HG03139 (cell line): Measurements from ENCODE around the gene FNDC7.
"Not testable (repeated sequence)": the region's sequence is repeated elsewhere in the genome, so short reads cannot be mapped to it uniquely, and the experiment has no call there.

Source experiments
- ATAC-seq: cut with Tn5 transposase; IDR thresholded peaks from one replicate; pipeline ENCODE4 v1.9.1; 2021; ENCODE audit not compliant: unreplicated experiment

Gene FNDC7

DNA sequence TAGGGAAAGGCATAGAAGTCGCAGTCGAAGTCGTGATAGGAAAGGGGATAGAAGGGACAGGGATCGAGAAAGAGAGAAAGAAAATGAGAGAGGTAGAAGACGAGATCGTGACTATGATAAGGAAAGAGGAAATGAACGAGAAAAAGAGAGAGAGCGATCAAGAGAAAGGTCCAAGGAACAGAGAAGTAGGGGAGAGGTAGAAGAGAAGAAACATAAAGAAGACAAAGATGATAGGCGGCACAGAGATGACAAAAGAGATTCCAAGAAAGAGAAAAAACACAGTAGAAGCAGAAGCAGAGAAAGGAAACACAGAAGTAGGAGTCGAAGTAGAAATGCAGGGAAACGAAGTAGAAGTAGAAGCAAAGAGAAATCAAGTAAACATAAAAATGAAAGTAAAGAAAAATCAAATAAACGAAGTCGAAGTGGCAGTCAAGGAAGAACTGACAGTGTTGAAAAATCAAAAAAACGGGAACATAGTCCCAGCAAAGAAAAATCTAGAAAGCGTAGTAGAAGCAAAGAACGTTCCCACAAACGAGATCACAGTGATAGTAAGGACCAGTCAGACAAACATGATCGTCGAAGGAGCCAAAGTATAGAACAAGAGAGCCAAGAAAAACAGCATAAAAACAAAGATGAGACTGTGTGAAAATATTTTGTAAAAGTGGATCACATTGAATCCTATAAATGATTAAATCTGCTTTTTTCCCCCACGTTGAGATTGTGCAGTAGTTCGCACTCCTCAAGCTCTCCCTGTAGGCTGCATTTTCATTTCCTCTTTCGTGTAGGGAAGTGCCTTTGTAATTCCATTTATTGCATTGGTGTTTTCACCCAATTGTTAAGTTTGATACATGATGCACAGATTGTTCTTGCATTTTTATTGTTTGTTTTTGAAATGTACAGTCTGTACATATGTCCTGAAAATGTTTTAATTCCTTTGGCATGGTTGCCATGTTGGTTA lies 13.1 kb upstream of the FNDC7 start:
- no peak for ATAC-seq

DNA sequence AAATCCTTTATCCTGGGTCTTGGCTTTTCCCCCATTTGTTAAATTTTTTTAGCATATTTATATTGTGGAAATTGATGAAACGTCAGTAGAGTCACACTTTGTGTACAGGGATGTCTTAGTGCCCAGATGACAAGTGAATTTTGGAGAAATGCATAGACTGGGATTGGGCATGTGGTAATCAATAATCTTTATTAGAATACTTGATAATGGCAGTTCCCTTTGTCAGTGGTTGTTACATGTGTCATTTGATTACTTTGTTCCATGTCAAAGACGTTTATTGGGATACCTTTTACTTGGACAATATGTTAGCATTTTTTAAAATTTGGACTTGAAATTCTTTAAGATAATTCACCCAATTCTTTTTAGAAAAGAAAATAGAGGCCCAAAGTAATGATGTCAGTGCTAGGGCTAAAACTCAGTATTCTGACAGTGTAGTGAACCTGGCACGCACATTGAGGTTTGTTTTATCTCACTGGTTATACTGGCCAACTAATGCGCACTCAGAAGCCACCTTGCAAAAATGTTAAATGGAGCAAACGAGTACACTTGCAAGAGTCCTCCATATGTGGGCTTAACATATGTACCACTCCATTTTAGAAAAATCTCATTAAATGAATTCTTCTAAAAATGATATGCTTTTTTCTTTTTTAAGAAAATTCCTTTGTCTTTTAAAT lies 11.4 kb upstream of the FNDC7 start:
- no peak for ATAC-seq

DNA sequence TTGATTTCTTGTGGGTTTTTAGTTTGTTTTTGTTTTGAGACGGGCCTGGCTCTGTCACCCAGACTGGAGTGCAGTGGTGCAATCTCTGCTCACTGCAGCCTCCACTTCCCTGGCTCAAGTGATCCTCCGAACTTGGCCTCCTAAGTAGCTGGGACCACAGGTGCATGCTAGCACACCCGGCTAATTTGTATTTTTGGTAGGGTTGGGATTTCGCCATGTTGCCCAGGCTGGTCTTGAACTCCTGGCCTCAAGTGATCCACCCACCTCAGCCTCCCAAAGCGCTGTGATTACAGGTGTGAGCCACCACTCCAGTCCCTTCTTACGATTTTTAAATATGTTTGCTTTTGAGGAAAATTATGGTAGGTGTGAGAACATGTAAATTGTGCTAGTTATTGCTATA lies 10.6 kb upstream of the FNDC7 start:
- not testable (repeated sequence) for ATAC-seq

DNA sequence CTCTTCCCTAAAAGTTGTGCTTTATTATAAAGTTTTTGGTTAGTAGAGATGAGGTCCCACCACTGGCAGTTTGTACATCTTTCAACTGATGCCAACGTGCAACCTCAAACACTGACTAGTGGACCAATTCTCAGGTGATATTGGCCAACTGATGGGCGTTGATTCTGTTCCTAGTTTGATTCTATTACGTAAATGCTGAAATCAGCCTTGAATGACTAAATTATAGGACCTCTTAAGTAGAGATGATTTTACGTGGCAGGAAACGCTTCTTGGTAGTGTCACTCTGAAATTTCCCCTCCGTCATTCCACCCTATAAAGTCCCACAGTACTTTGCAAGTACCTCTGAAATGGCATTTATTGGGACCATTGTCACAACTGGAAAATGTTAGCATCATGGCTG lies 8.8 kb upstream of the FNDC7 start:
- ATAC-seq = no peak

DNA sequence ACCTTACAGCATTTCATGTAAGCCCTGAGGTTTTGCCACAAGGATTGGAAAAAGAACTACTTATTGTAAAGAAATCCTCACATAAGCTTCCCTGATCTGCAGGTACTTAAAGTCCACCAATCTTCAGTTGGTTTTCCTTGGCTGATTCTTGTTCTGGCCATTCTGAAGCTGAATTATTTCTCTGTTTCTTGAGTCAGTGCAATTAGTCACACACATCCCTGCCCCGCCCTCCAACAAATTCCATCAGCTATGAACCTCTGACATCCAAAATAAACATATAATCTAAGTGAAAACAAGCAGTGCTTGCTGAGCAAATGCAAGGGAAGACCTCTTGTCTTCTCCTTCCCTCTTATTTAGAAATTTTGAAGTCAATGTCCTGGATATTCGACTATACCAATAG lies 8.2 kb upstream of the FNDC7 start:
- no peak for ATAC-seq

DNA sequence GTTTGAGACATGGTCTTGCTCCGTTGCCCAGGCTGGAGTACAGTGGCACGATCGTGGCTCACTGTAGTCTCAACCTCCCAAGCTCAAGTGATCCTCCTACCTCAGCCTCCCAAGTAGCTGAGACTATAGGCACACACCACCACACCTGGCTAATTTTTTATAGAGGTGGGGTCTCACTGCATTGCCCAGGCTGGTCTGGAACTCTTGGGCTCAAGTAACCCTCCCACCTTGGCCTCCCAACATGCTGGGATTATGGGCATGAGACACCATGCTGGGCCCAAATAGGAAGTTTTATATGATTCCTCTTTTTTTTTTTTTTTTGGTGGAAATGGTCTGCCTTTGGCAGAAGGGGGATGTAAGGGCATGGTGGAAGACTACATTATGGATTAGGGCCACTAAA lies 6.1 kb upstream of the FNDC7 start:
- ATAC-seq = no peak

DNA sequence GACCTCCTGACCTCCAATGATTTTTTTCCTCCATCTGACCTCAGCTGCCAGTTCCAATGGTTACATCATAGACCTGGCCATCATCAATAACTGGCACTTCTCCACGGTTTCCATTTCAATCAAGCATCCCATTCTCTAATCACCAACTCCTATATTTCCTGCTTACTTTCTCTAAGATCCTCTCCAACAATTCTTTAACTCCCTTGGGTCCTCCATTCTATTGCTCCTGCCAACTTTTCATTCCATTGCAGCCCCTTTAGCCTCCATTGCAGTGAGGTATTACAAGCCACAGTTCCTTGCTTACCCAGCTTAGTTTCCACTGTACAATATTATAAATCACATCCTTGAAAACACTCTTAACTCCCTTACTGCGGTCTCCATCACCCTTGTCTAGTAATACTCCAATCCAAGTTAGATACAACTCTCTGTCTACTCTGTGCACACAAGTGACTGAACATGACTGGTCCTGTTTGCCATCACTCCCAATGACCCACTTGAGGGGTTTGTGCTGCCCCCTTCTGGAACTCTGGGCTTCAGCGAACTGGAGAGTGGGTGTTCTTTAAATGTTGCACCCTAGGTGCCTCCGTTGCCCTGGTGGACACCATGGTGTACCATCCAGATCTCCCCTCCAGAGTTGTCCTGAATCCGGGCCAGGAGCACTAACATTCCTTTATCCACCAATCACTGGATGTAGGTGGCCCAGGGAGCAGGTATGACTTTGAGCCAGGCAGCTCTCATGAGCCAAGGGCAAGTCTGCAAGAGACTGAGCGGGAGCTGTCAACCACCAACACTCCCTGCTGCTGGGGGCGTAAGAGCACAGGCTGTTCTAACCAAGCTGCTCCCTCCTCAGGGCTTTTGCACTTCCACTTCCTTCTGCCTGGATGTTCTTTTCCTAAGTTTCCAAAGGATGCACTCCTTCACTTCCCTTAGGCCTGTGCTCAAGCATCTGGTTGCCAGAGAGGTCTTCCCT lies 3.7 kb upstream of the FNDC7 start:
- no peak for ATAC-seq

DNA sequence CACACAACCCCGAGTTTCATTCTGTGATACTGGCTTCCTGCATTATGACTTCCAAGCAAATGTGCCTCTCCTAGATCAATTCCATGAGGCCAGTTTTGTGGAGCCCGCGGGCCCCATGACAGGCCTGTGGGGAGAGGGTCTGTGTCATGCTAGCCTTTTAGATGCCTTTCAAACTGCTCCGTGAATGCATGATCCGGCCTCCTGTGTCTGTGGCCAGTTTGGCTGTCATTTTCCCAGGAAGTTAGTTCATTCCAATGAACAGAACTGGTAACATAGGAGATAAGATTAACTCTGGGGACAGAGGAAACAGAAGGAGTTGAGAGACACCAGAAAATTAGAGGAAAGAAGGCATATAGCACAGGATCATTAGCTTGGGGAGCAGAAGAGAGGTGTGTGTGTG lies 3.2 kb downstream of the FNDC7 start:
- ATAC-seq = no peak

DNA sequence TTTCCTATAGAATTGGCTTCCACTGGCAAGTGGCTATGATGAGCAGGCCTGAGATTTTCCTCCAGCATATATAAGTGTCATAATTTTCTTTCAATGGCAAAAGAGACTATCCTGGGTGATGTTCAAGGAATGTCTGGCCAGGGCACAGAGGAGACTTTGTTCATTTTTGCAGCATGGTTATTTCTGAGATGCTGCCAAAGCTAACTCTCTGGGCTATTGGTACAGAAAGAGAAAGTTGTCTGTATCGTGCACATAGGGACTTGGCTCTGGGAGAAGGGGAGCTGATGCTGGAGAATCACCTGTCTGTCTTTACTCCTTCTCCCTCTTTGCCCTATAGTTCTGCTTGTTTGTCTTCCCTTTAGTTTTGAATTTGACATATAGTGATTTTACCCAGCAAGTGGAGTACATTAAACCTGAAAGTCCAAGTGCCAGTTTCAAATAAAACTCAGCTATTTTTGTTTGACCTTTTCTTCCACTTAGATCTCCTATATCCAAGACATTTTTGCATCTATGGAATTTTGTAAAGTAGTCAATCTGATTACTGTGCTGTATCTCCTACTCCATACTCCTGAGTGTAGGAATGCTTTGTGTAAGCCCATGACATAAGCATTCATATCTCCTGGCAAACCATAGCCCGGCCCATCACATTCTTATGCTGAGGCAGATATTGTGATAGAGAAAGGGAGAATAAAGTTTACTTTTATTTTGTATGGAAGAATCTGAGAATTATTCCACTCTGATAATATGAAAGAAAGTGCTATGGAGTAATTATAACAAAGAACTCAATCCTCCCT lies 3.9 kb downstream of the FNDC7 start:
- no peak for ATAC-seq

DNA sequence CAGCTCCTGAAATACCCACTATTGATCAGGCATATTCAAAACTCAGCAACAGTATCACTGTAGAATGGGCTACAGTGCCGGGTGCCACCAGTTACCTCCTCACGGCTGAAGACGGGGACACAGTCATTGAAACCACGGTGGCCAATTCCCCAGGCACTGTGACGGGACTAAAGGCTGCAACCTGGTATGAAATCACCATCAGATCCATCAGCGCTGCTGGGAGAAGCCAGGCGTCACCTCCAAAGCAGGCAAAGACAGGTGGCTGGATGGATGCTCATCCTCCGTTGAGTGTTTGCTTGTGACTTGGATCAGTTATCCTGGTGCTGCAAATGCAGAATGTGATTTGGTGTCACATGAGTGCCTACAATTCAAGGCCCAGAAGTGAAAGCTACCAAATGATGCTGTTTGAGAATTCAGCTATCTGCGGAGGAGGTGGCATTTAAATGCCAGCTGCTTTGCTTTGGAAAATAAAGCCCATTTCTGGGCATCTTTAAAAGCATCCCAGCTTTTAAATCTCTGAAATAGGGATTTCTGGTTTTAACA lies 5.1 kb downstream of the FNDC7 start:
- ATAC-seq = no peak

DNA sequence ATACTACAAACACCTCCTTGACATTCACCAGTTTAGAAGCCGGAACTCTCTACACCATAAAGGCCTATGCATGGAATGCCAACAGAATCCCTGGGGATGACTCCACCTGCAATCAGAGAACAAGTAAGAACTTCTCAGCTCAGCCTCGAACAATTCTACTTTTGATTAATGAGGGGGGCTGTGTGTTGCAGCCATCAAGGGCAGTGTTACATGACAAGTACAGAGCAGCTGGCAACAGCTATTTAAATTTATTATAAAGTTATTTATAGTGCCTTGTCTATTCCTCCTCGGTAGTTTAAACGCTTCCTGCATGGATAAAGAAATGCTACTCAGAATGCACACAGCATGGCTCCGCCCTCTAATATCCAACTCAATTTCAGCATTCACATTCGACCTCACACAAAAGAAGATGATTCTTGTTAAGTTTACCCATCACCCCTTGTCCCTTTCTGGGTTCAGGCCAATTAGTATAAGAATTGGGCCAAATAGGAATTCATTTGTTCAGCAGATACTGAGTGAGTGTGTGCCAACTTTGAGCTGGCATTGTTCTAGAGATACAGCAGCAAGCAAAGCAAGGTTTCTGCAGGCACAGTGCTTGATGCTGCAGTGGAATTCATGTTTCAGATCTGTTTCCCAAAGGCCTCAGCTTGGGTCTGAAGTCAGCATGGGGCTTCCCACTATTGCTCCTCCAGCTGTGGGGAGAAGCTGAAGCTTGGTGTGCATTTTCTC lies 6.4 kb downstream of the FNDC7 start:
- ATAC-seq = no peak

DNA sequence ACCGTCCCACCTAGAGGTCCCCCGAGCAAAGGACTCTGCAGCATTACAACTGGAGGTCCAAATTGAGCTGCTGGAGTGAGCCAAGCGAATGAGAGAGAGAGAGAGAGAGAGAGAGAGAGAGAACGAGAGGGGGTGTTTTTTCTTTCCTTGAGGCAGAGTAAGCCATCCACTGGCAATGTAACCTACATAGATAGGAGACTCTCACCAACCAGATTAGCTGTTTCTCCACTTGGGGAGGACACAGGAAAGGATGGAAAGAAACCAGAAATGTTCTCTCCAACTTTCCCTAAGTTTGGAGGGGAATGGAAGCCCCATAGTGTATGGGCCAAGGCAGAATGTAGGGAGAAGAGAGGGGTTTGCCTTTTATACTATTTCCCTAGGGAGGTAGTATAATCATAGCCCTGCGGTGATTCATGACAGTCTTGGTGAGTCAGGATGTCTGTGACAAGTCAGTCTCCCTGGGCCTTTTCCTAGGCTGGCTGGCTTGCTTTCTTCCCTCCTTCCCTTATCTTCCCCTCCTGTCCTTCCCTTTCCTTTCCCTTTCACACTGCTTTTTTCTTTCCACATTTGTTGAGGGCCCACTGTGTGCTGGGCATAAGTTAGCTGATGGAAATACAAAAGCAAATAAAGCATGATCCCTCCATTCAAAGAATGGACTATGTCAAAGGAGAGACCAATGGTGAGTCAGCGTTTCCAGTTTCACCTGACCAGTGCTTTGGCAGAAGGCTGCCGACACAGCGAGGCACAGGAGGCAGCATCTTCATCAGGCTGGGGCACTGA lies 7.1 kb downstream of the FNDC7 start:
- ATAC-seq = no peak

DNA sequence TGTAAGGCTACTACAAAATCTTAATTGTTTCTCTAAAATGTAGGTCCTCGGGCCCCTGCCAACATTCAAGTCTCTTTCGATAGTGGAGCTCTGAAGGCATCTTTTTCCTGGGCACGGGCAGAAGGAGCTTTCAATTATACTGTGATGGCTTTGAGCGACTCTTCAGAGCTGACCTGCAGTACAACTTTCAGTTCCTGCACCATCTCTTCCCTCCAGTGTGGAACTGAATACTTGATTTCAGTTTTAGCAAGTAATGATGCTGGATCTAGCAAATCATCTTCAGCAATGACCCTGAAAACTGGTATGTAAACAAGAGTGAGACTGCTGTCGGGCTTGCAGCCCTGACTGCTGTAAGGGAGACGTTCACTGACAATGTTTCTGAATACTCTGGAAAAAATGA lies 9.6 kb downstream of the FNDC7 start:
- no peak for ATAC-seq

DNA sequence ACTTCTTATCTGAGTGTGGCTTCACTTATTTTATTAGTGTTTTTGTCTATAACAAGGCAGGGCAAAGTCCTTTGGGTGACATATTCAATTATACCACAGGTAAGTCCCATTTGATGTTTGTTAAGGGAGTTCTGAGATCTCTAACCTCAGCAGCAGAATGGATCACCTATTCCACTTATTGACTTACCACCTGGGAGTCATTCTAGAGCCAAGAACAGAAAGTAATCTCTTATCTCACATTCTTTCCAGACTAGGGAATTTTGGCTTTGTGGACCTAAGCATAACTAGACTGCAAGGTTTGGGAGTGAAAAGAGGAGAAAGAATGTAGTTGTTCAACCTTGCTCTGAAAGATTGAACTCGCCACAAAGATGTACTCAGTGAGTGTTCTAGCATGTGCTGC lies 13.2 kb downstream of the FNDC7 start:
- ATAC-seq = no peak

DNA sequence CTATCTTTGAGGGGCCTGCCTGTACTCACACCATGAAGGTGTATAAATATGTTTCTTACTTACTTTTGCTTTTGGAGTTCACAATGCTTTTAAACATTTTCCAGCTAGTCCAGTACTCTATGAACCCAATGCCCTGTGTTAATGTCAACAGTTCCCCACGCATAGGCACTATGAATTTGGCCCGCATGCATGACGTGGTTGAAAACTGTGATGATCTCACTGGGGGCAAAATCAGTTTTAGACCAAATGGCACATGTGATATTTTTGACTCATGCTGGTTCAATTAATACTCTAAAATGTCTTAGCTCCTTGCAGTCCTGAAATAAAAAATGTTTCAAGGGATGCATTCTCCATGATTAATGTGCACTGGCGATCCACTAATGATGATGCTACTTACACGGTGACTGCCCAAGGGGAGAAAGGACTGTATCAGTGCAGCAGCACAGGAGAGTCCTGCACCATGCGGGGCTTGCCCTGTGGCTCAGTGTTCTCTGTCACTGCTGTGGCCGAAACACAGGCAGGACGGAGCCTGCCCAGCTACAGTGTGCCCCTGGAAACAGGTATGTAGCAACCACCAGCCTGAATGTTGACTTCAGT lies 15.7 kb downstream of the FNDC7 start:
- ATAC-seq = no peak

DNA sequence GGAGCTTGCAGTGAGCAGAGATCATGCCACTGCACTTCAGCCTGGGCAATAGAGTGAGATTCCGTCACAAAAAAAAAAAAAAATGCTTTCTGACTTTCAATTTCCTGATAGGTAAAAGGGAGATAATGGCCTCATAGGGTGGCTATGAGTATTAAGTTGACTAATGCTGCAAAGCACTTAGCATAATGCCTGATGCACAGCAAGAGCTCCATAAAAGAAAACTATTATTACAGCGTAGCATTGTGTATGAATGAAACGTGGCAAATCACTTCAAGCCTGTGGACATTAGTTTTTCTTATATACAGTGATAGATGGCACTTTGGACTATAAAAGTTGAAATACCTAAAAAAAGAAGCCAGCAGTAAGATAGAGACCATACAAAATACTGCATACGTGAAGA lies 16.8 kb downstream of the FNDC7 start:
- no peak for ATAC-seq

DNA sequence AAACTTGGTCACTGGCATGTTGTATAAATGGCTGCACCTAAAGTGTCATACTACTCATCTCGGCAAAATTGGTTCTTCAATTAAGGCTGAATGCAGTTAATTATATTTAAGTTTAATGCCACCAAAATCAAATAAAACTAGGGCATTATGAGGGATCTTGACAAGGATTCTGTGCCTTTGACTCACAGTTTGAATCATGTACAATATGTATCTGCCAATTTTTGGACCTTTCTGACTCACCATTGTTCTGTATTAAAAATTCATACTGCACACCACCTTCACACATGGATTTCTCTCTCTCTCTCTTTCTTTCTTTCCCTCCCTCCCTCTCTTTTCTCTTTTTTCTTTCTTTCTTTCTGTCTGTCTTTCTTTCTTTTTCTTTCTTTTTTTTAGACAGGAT lies 19.7 kb downstream of the FNDC7 start:
- ATAC-seq = no peak

DNA sequence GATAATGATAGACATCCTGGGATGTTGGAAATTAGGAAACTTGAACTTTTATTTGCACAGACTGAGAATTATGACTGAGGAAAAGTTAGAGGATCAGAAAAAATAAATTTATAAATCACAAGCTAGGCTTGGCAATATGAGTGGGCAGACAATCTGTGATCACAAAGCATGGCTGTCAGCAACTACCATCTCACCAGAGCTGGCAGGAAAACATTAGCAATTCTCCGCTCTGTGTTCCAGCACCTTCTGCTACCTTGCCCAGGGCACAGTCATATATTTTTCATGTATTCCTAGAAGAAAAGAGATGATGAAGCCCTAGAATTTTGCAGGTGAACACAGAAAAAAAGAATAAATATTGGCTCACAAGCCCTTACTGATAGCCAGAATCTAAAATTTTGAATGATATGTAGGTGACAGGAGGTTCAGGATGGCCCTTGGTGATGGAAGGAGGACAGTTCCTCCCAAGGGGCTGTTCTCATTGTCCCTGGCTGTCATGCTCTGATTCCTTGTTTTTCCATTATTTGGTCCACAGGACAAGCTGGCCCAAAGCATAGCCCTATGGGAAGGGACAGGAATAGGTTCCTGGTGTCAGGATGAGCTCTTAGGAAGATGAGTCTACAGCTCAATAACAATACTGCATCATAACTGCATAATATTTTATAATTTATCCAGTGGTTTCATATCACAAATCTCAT lies 21.6 kb downstream of the FNDC7 start:
- ATAC-seq = no peak
